Activated T-cell treated with anti-CD3 and anti-CD28 coated beads, Interleukin-2, amount 50 U/mL, for 72 hours (primary cell): ENCODE data around the gene CALCR. TPM values are rescaled to one million over a fixed set of nuclear protein-coding genes. Genes with fewer than 3 reads are reported as not detected.
"Not testable (repeated sequence)": the region's sequence is repeated elsewhere in the genome, so short reads cannot be mapped to it uniquely, and the experiment has no call there.

ENCODE experiments used
- ATAC-seq, 2 donors: fragments of 150-1000 bp; cut with Tn5 transposase; replicated peaks in 1 of 2; 2 replicates each; pipeline ENCODE4 v1.10.0; 2021; ENCODE audit warnings: moderate library complexity in 2 of 2, mild to moderate bottlenecking in 1 of 2
- DNase-seq, 2 donors: peaks; one replicate each; pipeline ENCODE4 v3.0.0; 2021 to 2022; ENCODE audit warnings: mixed read lengths in 1 of 2
- H3K27ac Mint-ChIP-seq: one replicate; pipeline ENCODE4 v1.8.0; 2022; ENCODE audit warnings: mild to moderate bottlenecking, moderate library complexity, mixed read lengths
- H3K27me3 Mint-ChIP-seq: one replicate; pipeline ENCODE4 v1.8.0; 2022; ENCODE audit warnings: low read depth, mixed read lengths
- H3K36me3 Mint-ChIP-seq, 2 donors: one replicate each; pipeline ENCODE4 v1.8.0; 2022; ENCODE audit warnings: mixed read lengths in 2 of 2, mild to moderate bottlenecking in 1 of 2; ENCODE audit not compliant: insufficient read depth in 2 of 2
- H3K4me1 Mint-ChIP-seq: one replicate; pipeline ENCODE4 v1.8.0; 2022; ENCODE audit warnings: low read depth, mixed read lengths
- H3K4me3 Mint-ChIP-seq, 2 donors: one replicate each; pipeline ENCODE4 v1.8.0; 2022; ENCODE audit warnings: mild to moderate bottlenecking in 2 of 2, mixed read lengths in 2 of 2, moderate library complexity in 2 of 2
- H3K9me3 Mint-ChIP-seq, 2 donors: one replicate each; pipeline ENCODE4 v1.8.0; 2022; ENCODE audit warnings: mixed read lengths in 2 of 2
- total RNA-seq, 2 donors: library from RNA; stranded (reverse); gene quantifications; one replicate each; pipeline ENCODE4 v1.2.3, GENCODE V29; 2022

CALCR gene
- total RNA-seq, result not detected

GRCh38 chr7:93574646-93575554, at the start of gene CALCR:
CALCR (minus strand) TSS chr7:93574724; CDS start chr7:93486981, 87,743 bp downstream.
- Mint-ChIP-seq H3K4me3 (no peak within 1 kb of the TSS), H3K36me3 (no peaks in the 10 kb centered on the region), H3K9me3 (no peaks in the 10 kb centered on the region), H3K27me3 (peaks cover 46% of the 10 kb centered on the region), H3K4me1 (no peaks in the 10 kb centered on the region), H3K27ac (no peak within 1 kb of the TSS)
- ATAC-seq (no peak), DNase-seq (no peak)

GRCh38 chr7:93623816-93624215, 49.3 kb upstream of the CALCR start:
- Mint-ChIP-seq H3K4me3 (no peak overlapping the region), H3K36me3 (peaks cover 0 to 1% of the 10 kb centered on the region in 2 donors), H3K9me3 (no peaks in the 10 kb centered on the region), H3K27ac (no peak overlapping the region), H3K4me1 (no peaks in the 10 kb centered on the region), H3K27me3 (no peaks in the 10 kb centered on the region)
- no peak for ATAC-seq
- no peak for DNase-seq

GRCh38 chr7:93622036-93623033, 47.8 kb upstream of the CALCR start:
- H3K4me1 Mint-ChIP-seq, result no peaks in the 10 kb centered on the region
- H3K4me3 Mint-ChIP-seq, result no peak overlapping the region
- H3K36me3 Mint-ChIP-seq, result peaks cover 0 to 1% of the 10 kb centered on the region in 2 donors
- DNase-seq (no peak), ATAC-seq (no peak)
- H3K27ac Mint-ChIP-seq, result no peak overlapping the region
- no peaks in the 10 kb centered on the region for H3K9me3 Mint-ChIP-seq
- H3K27me3 Mint-ChIP-seq, result no peaks in the 10 kb centered on the region

GRCh38 chr7:93620864-93621263, 46.3 kb upstream of the CALCR start:
- ATAC-seq (no peak), DNase-seq (no peak)
- Mint-ChIP-seq H3K4me3 (no peak overlapping the region), H3K36me3 (peaks cover 0 to 1% of the 10 kb centered on the region in 2 donors), H3K27me3 (no peaks in the 10 kb centered on the region), H3K9me3 (no peaks in the 10 kb centered on the region), H3K27ac (no peak overlapping the region), H3K4me1 (no peaks in the 10 kb centered on the region)

GRCh38 chr7:93620057-93620456, 45.5 kb upstream of the CALCR start:
- ATAC-seq (no peak), DNase-seq (no peak)
- no peaks in the 10 kb centered on the region for H3K27me3 Mint-ChIP-seq
- no peaks in the 10 kb centered on the region for H3K9me3 Mint-ChIP-seq
- no peak overlapping the region for H3K4me3 Mint-ChIP-seq
- H3K4me1 Mint-ChIP-seq, result no peaks in the 10 kb centered on the region
- H3K36me3 Mint-ChIP-seq, result peaks cover 0 to 1% of the 10 kb centered on the region in 2 donors
- no peak overlapping the region for H3K27ac Mint-ChIP-seq

GRCh38 chr7:93601363-93601762, 26.8 kb upstream of the CALCR start:
- ATAC-seq (no peak), DNase-seq (no peak)
- no peak overlapping the region for H3K27ac Mint-ChIP-seq
- H3K27me3 Mint-ChIP-seq, result no peaks in the 10 kb centered on the region
- H3K4me3 Mint-ChIP-seq, result no peak overlapping the region
- no peaks in the 10 kb centered on the region for H3K9me3 Mint-ChIP-seq
- no peaks in the 10 kb centered on the region for H3K4me1 Mint-ChIP-seq
- no peaks in the 10 kb centered on the region for H3K36me3 Mint-ChIP-seq

- H3K4me3 Mint-ChIP-seq, result no peak overlapping the region
- H3K27ac Mint-ChIP-seq, result no peak overlapping the region
- H3K4me1 Mint-ChIP-seq, result no peaks in the 10 kb centered on the region
- no peaks in the 10 kb centered on the region for H3K27me3 Mint-ChIP-seq
- no peaks in the 10 kb centered on the region for H3K36me3 Mint-ChIP-seq
- DNase-seq (no peak), ATAC-seq (no peak)
- no peaks in the 10 kb centered on the region for H3K9me3 Mint-ChIP-seq
Observed at GRCh38 chr7:93594250-93594649, 19.7 kb upstream of the CALCR start.

GRCh38 chr7:93592588-93593266, 18.2 kb upstream of the CALCR start:
- Mint-ChIP-seq H3K27me3 (no peaks in the 10 kb centered on the region), H3K36me3 (no peaks in the 10 kb centered on the region), H3K4me1 (no peaks in the 10 kb centered on the region), H3K27ac (no peak overlapping the region), H3K4me3 (no peak overlapping the region), H3K9me3 (peaks cover 2% of the 10 kb centered on the region in 2 donors)
- ATAC-seq (no peak), DNase-seq (no peak)

- H3K4me1 Mint-ChIP-seq, DNase-seq, ATAC-seq, H3K27ac Mint-ChIP-seq, H3K4me3 Mint-ChIP-seq, H3K36me3 Mint-ChIP-seq, H3K27me3 Mint-ChIP-seq, H3K9me3 Mint-ChIP-seq: not testable (repeated sequence)
Observed at GRCh38 chr7:93591224-93592050, 16.9 kb upstream of the CALCR start.

- not testable (repeated sequence) for ATAC-seq, DNase-seq, H3K4me3 Mint-ChIP-seq, H3K4me1 Mint-ChIP-seq, H3K9me3 Mint-ChIP-seq, H3K36me3 Mint-ChIP-seq, H3K27ac Mint-ChIP-seq, H3K27me3 Mint-ChIP-seq
Observed at GRCh38 chr7:93586479-93586865, 11.9 kb upstream of the CALCR start.

GRCh38 chr7:93585694-93586478, 11.4 kb upstream of the CALCR start:
- not testable (repeated sequence) for H3K36me3 Mint-ChIP-seq, DNase-seq

More at GRCh38 chr7:93585694-93586478, 11.4 kb upstream of the CALCR start:
- not testable (repeated sequence) for H3K4me1 Mint-ChIP-seq, H3K27ac Mint-ChIP-seq, H3K9me3 Mint-ChIP-seq, H3K4me3 Mint-ChIP-seq, ATAC-seq, H3K27me3 Mint-ChIP-seq
